ENCODE data around the gene LSMEM2.
"Not testable (repeated sequence)": the region's sequence is repeated elsewhere in the genome, so short reads cannot be mapped to it uniquely, and the experiment has no call there.

Gene LSMEM2

DNA sequence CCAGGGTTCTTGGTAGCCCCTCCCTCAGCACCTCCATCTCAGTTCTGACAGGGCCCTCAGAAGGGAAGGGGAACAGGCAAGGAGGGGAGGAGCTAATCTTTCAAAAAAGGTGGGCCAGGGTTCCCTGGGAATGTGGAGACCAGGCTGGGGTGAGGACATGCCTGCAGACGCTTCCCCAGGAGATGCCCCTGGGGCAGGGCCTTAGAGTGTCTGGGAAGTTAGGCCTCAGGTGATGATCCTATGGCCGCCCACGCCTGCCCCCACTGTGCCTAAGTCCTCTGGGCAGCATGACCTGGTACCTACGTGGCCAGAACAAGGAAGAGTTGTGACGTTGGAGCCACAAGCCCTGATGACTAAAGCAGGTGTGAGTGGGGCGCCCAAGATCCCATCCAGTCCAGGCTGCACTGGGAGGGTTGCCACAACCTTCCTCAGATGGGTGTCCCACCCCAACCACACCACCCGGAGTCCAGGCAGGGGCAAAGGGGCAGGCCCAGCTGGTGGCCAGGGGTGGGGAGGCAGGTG is 13.9 kb upstream of the LSMEM2 start:
- DNase-seq (ENCODE audit: low read depth in 2 of 2), result no peak

DNA sequence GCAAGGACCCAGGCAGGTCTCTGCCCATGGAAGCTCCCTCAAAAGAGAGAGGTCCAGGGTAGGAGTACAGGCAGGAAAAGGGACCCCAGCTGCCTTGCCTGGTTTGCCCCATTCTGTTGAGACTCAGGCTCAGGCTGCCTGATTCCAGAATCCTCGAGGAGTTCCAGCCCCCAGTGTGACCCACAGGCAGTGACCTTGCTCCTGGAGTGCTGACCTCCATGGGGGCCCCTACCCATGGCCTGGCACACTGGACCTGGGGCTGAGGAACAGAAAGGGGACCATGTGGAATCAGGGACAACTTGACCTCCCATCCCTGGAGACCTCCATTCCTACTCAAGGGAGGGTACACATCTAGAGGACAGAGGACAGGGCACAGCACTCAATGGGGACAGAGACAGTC is 13.3 kb upstream of the LSMEM2 start:
- DNase-seq (ENCODE audit: low read depth in 2 of 2), result no peak

DNA sequence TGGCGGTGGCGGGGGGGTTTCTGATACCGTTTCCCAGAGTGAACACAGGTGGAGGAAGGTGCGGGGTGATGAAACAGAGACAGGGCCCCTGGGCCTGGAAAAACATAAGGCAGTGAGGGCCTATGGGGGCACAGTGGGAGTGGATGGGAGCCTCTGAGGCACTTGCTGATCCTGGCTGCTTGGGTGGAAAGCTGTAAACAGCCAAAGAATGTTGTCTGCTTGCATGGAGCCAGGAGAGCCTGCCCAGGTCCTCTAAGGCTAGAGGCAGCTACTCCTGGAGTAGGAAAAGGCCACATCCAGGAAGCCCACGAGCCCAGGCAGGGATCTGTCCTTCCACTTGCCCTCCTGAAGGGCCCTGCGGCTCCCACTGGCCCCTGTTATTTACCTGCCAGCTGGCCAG is 12.9 kb upstream of the LSMEM2 start:
- DNase-seq (ENCODE audit: low read depth in 2 of 2), result no peak

DNA sequence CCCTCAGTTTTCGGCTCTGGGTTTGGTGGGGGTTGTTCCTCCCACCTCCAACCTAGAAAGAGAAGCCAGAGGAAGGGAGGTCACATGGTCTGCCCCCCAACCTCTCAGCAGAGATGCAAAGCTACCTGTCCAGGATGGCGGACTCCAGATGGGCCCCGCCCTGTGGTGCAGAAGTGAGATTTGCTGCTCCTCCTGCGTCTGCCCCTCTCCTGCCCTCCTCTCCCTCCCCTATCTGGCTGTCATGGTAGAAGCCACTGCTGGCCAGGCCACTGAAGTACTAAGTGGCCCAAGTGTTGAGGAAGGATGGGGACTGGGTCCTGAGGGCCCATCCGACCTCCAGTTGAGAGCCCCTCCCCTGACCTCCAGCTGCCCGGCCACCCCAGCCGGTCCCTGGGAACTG is 12.1 kb upstream of the LSMEM2 start:
- DNase-seq (ENCODE audit: low read depth in 2 of 2), result no peak

DNA sequence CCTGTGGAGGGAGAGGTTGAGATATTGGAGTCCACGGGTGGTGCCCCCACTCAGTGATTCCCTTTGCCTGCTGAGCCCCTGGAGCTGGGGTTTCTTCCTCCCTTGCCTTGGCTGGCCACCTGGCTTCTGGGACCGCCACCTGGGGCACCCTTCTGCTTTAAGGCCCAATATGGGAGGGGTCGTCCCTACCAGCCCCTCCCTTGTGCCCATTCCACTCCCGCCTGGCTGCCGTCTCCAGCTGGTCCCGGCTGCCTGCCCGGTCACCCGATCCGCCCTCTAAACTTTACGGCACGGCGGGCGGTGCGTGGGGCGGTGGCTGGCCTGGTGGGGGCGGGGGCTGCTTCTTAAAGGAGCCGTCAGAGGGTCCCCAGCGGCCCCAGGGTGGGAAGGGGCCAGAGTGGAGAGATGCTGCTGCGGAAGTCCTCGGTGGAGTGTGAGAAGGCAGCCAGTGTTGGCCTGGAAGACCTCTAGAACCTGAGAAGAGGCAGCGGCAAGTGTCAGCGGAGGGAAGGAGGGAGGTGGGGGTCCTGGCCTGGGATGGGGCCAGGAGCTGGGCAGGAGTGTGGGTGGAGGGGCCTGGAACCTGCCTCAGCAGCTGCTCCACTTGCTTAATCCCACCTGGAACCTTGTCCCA is 11.5 kb upstream of the LSMEM2 start:
- DNase-seq (ENCODE audit: low read depth in 2 of 2), result no peak

DNA sequence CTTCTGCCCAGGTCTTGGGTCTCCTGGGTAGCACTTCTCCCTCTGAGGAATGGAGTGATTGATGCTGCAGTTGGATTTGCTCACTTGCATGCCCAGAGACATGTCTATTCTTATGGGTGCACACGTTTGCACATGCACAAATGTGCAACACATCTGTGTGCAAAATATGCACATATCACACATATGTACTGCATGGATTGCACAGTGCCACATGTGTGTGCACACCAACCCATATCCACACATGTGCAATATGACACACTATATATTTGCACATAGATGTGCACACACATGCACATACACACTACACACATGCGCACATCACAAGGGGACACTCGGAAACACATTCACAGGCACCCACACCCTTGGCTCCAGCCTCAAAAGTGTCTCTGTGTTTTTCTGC is 10.6 kb upstream of the LSMEM2 start:
- no peak for DNase-seq (ENCODE audit: low read depth in 2 of 2)

DNA sequence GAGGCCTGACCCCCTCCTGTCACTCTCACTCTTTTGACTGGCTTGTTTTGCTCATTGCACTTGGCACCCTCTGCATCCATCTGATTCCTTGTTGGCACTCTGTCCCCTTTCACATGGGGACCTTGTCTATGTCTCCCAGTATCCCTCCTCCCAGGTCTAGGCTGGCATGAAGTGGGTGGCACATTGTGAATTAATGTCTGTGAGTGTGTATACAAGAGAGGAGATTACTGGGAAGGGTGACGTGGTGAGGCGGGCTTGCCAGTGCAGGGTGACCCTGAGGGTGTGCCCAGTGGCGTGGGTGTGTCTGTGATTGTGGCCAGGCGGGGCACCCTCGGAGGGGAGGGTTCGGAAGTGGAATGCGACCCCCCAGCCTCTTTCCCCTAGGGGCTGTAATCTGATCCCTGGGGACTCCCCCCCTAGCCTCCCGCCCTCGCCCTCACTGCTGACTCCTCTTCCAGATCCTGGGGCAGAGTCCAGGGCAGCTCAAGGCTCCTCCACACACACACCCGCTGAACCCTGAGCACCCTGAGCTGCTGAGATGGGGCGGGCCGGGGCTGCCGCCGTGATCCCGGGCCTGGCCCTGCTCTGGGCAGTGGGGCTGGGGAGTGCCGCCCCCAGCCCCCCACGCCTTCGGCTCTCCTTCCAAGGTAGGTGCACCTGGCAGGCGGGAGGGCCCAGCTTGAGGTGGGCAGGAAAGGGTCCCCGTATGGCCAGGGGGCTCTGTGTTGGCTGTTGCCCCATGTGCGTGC is 10.0 kb upstream of the LSMEM2 start, which contains the start of gene SEMA3B:
SEMA3B (plus strand) TSS at position 445 of the 749 bp plus-strand sequence; CDS start at position 539, 94 bp downstream.
- no peak for DNase-seq (ENCODE audit: low read depth in 2 of 2)

DNA sequence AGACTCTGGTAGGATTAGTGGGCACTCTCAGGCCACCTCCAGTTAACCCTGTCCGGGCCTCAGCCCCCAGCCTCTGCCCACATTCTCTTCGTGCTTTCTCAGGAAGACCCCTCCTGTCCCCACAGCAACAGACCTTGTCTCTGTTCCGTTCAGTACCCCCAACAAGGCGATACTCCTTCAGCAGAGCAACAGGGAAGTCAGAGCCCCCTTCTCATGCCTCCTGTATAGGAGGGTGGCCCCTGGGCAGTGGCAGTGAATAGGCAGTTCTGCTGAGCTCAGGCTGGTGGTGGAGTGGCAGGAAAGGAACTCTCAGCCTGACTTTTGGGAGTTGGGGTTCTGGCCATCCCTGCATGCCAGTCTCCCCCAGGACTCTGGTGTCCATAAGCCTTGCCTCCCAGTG is 9.4 kb upstream of the LSMEM2 start:
- DNase-seq (ENCODE audit: low read depth in 2 of 2), result no peak

DNA sequence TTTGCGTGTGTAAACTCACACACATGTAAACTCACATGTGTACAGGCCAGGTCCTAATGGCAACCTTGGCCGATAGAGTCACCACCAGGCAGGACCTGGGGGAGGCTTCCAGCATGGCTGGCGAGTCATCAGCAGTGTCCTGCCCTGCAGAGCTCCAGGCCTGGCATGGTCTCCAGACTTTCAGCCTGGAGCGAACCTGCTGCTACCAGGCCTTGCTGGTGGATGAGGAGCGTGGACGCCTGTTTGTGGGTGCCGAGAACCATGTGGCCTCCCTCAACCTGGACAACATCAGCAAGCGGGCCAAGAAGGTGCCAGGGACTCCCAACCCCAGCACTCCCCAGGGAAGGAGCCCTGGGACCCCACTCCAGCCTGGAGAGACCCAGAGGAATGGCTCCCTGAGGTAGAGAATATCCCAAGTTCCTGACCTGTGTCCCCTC is 8.9 kb upstream of the LSMEM2 start:
- DNase-seq (ENCODE audit: low read depth in 2 of 2), result no peak

DNA sequence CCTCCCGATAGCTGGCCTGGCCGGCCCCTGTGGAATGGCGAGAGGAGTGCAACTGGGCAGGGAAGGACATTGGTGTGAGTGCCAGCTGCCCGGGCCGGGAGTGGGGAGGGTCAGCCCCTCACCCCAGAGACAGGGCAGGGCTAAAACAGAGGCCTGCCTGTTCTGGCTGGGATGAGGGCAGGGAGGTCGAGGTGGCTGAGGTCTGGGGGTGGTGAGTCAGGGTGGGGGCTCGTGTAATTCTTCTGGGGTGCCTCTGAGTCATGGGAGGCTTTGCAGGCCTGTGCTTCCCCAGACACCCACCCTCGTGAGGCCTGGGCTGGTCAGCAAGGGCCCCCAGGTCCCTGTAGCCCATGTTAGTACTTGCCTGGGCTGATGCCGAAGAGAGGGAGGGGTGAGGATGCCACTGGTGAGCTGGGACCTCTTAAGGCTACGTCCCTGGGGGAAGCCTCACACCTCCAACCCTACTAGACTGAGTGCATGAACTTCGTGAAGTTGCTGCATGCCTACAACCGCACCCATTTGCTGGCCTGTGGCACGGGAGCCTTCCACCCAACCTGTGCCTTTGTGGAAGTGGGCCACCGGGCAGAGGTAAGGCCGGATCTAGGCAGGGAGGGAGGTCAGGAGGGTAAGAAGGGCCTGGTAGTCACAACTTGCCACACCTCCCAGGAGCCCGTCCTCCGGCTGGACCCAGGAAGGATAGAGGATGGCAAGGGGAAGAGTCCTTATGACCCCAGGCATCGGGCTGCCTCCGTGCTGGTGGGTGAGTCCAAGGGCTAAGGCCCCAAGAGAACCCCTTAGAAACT is 8.3 kb upstream of the LSMEM2 start:
- no peak for DNase-seq (ENCODE audit: low read depth in 2 of 2)

DNA sequence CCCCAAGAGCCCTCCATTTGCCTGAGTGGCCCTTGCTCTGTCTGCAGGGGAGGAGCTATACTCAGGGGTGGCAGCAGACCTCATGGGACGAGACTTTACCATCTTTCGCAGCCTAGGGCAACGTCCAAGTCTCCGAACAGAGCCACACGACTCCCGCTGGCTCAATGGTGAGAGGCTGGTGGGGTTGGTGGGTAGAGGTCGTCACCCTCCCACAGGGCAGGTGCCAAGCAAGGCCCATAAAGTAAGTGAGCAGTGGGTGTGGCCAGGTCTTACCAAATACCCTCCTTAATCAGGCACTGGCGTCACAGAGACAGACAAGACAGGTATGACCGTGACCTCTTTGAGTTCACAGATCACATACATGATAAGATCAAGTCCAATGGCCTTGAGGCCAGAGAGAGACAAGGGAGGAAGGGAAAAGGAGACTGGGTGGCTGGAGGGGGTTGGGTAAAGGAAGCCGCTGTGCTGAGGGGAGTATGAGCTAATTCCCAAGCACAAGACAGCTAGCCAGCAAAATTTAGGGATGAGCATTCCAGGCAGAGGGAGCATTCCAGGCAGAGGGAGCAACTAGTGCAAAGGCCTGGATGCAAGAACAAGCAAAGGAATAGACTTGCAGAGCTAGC is 7.5 kb upstream of the LSMEM2 start:
- DNase-seq (ENCODE audit: low read depth in 2 of 2), result no peak

DNA sequence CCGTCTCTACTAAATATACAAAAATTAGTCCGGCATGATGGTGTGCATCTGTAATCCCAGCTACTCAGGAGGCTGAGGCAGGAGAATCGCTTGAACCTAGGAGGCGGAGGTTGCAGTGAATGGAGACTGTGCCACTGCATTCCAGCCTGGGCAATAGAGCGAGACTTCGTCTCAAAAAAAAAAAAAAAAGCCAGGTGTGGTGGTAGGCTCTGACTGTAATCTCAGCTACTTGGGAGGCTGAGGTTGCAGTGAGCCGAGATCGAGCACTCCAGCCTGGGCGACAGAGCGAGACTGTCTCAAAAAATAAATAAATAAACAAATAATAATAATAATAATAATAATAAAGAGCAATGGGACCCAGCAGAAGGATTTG is 6.4 kb upstream of the LSMEM2 start:
- DNase-seq (ENCODE audit: low read depth in 2 of 2), result not testable (repeated sequence)

DNA sequence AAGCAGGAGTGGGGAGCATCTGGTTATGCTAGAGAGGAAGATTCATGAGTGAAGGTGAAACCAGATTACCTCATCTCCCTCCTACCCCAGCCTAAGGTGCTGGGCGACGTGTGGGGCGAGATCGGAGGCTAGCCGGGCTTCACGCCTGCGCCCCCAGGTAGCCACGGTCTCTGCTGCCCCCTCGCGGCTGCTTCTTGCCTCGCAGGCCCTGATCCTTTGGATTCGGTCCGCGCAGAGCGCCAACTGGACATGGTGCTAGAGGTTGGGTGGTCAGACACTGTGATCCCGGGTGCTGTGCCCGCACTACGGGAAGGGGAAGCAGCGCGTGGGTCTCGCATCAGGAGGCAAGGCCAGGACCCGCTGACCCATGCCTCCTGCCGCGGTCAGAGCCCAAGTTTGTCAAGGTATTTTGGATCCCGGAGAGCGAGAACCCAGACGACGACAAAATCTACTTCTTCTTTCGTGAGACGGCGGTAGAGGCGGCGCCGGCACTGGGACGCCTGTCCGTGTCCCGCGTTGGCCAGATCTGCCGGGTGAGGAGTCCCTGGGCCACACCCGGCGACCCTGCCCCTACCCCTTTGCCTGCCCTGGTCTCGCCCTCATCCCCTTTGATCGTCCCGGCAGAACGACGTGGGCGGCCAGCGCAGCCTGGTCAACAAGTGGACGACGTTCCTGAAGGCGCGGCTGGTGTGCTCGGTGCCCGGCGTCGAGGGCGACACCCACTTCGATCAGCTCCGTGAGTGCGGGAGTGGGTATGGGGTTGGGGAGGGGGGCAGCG is 5.8 kb upstream of the LSMEM2 start:
- peak; percentile 69 to 75 for DNase-seq (ENCODE audit: low read depth in 2 of 2)

DNA sequence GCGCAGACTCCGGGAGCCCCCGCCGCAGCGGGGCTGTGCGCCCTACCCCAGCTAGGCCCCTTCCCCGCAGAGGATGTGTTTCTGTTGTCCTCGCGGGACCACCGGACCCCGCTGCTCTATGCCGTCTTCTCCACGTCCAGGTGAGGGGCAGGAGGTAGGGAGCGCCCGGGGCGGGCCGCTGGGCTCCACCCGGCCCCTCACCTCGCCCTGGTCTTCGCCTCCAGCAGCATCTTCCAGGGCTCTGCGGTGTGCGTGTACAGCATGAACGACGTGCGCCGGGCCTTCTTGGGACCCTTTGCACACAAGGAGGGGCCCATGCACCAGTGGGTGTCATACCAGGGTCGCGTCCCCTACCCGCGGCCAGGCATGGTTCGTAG is 5.2 kb upstream of the LSMEM2 start:
- no peak for DNase-seq (ENCODE audit: low read depth in 2 of 2)

DNA sequence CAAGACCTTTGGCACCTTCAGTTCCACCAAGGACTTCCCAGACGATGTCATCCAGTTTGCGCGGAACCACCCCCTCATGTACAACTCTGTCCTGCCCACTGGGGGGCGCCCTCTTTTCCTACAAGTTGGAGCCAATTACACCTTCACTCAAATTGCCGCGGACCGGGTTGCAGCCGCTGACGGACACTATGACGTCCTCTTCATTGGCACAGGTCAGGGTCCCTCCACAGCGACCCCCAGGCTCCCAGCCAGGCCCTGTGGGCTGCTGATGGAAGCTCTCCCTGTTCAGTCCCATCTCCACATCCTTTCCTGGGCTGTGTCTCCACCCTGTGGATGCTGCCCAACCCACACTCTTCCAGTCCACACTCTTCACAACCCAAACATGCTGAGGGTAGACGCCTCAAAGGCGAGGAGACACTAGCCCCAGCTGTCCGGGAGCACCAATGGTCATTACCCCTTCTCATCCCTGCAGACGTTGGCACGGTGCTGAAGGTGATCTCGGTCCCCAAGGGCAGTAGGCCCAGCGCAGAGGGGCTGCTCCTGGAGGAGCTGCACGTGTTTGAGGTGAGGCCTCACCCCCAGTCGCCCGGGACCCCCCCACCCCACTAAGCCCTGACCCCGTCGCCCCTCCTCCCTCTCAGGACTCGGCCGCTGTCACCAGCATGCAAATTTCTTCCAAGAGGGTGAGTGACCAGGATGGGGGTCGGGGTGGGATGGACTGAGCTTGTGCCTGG is 4.3 kb upstream of the LSMEM2 start:
- DNase-seq (ENCODE audit: low read depth in 2 of 2), result peak; percentile 39 to 54

DNA sequence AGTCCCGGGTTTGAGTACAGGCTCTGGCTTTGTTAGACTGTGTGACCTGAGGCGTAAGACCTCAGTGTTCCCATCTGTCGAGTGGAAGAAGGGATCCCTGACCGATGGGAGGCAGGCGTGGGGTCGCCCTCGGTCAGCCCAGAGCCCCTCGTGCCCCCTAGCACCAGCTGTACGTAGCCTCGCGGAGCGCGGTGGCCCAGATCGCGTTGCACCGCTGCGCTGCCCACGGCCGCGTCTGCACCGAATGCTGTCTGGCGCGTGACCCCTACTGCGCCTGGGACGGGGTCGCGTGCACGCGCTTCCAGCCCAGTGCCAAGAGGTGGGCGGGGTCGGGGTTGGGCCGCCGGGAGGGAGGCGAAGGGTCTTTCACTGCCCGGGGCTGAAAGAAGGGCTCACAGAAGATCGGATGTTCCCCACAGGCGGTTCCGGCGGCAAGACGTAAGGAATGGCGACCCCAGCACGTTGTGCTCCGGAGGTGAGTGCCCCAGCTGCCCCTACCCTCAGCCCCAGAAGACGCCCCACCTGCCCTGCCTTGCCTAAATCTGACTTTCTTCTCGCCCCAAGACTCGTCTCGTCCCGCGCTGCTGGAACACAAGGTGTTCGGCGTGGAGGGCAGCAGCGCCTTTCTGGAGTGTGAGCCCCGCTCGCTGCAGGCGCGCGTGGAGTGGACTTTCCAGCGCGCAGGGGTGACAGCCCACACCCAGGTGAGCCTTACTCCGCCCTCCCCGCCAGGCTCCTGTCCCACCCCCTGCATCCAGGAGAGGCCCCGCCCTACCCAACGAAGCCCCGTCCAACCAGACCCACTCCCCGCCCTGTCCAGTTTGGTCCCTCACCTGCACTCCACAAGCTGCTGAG is 3.5 kb upstream of the LSMEM2 start:
- DNase-seq (ENCODE audit: low read depth in 2 of 2), result no peak

DNA sequence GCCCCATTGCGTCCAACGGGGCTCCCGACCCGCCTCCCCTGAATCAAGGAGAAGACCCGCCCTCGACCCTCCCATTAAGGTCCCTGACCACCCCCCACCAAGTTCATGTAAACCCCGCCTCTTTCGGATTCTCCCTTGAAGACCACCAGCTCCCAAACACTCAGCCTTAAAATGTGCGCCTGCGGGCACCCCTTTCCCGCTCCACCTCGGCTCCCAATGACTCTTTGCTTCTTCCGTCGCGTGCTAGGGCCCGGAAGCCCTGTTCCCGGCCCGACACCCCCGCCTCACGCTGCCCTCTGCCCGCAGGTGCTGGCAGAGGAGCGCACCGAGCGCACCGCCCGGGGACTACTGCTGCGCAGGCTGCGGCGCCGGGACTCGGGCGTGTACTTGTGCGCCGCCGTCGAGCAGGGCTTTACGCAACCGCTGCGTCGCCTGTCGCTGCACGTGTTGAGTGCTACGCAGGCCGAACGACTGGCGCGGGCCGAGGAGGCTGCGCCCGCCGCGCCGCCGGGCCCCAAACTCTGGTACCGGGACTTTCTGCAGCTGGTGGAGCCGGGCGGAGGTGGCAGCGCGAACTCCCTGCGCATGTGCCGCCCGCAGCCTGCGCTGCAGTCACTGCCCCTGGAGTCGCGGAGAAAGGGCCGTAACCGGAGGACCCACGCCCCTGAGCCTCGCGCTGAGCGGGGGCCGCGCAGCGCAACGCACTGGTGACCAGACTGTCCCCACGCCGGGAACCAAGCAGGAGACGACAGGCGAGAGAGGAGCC is 2.7 kb upstream of the LSMEM2 start:
- DNase-seq (ENCODE audit: low read depth in 2 of 2), result no peak

DNA sequence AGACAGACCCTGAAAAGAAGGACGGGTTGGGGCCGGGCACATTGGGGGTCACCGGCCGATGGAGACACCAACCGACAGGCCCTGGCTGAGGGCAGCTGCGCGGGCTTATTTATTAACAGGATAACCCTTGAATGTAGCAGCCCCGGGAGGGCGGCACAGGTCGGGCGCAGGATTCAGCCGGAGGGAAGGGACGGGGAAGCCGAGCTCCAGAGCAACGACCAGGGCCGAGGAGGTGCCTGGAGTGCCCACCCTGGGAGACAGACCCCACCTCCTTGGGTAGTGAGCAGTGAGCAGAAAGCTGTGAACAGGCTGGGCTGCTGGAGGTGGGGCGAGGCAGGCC is 2.2 kb upstream of the LSMEM2 start:
- no peak for DNase-seq (ENCODE audit: low read depth in 2 of 2)

All from stimulated activated CD8-positive, alpha-beta memory T cell treated with anti-CD3 and anti-CD28 coated beads, Interleukin-7, amount 100 ng/mL, for 4 hours (primary cell).